Measurements from ENCODE around the gene MPHOSPH10.
"Not testable (repeated sequence)": the region's sequence is repeated elsewhere in the genome, so short reads cannot be mapped to it uniquely, and the experiment has no call there.

DNA sequence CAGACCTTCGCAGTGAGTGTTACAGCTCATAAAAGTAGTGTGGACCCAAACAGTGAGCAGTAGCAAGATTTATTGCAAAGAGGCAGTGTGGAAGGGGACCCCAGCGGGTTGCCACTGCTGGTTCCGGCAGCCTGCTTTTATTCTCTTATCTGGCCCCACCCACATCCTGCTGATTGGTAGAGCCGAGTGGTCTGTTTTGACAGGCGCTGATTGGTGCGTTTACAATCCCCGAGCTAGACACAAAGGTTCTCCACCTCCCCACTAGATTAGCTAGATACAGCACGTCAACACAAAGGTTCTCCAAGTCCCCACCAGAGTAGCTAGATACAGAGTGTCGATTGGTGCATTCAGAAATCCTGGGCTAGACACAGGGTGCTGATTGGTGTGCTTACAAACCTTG lies 38.6 kb upstream of the MPHOSPH10 start:
- TF ChIP-seq, protein P1, sequence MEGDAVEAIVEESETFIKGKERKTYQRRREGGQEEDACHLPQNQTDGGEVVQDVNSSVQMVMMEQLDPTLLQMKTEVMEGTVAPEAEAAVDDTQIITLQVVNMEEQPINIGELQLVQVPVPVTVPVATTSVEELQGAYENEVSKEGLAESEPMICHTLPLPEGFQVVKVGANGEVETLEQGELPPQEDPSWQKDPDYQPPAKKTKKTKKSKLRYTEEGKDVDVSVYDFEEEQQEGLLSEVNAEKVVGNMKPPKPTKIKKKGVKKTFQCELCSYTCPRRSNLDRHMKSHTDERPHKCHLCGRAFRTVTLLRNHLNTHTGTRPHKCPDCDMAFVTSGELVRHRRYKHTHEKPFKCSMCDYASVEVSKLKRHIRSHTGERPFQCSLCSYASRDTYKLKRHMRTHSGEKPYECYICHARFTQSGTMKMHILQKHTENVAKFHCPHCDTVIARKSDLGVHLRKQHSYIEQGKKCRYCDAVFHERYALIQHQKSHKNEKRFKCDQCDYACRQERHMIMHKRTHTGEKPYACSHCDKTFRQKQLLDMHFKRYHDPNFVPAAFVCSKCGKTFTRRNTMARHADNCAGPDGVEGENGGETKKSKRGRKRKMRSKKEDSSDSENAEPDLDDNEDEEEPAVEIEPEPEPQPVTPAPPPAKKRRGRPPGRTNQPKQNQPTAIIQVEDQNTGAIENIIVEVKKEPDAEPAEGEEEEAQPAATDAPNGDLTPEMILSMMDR (IDR thresholded peaks at IDR 0.05) = not testable (repeated sequence)
- not testable (repeated sequence) for TF ChIP-seq POLR2A (IDR thresholded peaks at IDR 0.05); POLR2AphosphoS5 (IDR thresholded peaks at IDR 0.05; ENCODE audit: insufficient read depth in 1 of 2, low read depth in 1 of 2)

Data from vagina (tissue), 2 donors.